Neural cell (in vitro differentiated cells): Measurements from ENCODE around the gene NTN4. TPM values are rescaled to one million over a fixed set of nuclear protein-coding genes. Genes with fewer than 3 reads are reported as not detected.

Experiments
- H2AFZ ChIP-seq: fragments of 200-600, 300-800 bp; sonication (generic), shearing (Covaris generic); 2 replicates; pipeline ENCODE4 v1.6.0; 2014; ENCODE audit warnings: low read depth, mild to moderate bottlenecking, antibody characterized with exemption, low read length, moderate library complexity
- H3F3A ChIP-seq: fragments of 200-600 bp; shearing (Covaris generic); 2 replicates; pipeline ENCODE4 v1.6.1; 2016; ENCODE audit warnings: mild to moderate bottlenecking, moderate library complexity, mixed read lengths, antibody characterized with exemption, low read length; ENCODE audit not compliant: insufficient read depth, poor library complexity, severe bottlenecking
- H3K27ac ChIP-seq: fragments of 200-600, 300-800 bp; sonication (generic), shearing (Covaris generic); 2 replicates; pipeline ENCODE4 v1.5.1; 2014; ENCODE audit warnings: mild to moderate bottlenecking, low read length, moderate library complexity
- H3K27me3 ChIP-seq: fragments of 300-800, 200-600 bp; sonication (generic), shearing (Covaris generic); 2 replicates; pipeline ENCODE4 v1.6.0; 2014; ENCODE audit warnings: mild to moderate bottlenecking, low read depth, low read length, moderate library complexity; ENCODE audit not compliant: insufficient read depth
- H3K36me3 ChIP-seq: fragments of 300-800, 200-600 bp; sonication (generic), shearing (Covaris generic); 2 replicates; pipeline ENCODE4 v1.5.1; 2014; ENCODE audit warnings: mild to moderate bottlenecking, antibody characterized with exemption, low read length, moderate library complexity; ENCODE audit not compliant: insufficient read depth
- H3K4me2 ChIP-seq: fragments of 300-800, 200-600 bp; sonication (generic), shearing (Covaris generic); 2 replicates; pipeline ENCODE4 v1.6.0; 2014; ENCODE audit warnings: mild to moderate bottlenecking, low read length
- H3K4me3 ChIP-seq: fragments of 300-800, 200-600 bp; sonication (generic), shearing (Covaris generic); 2 replicates; pipeline ENCODE4 v1.5.1; 2014; ENCODE audit warnings: mild to moderate bottlenecking, low read length, moderate library complexity
- H3K79me2 ChIP-seq: fragments of 200-600 bp; shearing (Covaris generic); replicated peaks from 2 replicates; pipeline ENCODE4 v1.6.0; 2014; ENCODE audit warnings: mild to moderate bottlenecking, low read length, moderate library complexity; ENCODE audit not compliant: insufficient read depth
- H3K9ac ChIP-seq: fragments of 300-800, 200-600 bp; sonication (generic), shearing (Covaris generic); 2 replicates; pipeline ENCODE4 v1.6.1; 2016; ENCODE audit warnings: mild to moderate bottlenecking, low read length, mixed read lengths
- H3K9me2 ChIP-seq: fragments of 200-600 bp; shearing (Covaris generic); 2 replicates; pipeline ENCODE4 v1.6.1; 2016; ENCODE audit warnings: mild to moderate bottlenecking, low read length, mixed read lengths; ENCODE audit not compliant: insufficient read depth
- H3K9me3 ChIP-seq: fragments of 200-600, 300-800 bp; sonication (generic), shearing (Covaris generic); 2 replicates; pipeline ENCODE4 v1.6.1; 2016; ENCODE audit warnings: mild to moderate bottlenecking, mixed run types, low read length, moderate library complexity, mixed read lengths
- H4K20me1 ChIP-seq: fragments of 200-600 bp; shearing (Covaris generic); 2 replicates; pipeline ENCODE4 v1.6.1; 2016; ENCODE audit warnings: mild to moderate bottlenecking, mixed run types; ENCODE audit not compliant: insufficient read depth
- CTCF ChIP-seq: fragments of 450-650 bp; IDR thresholded peaks from 2 replicates; pipeline ENCODE4 v1.5.1; 2014; ENCODE audit warnings: antibody characterized with exemption, mild to moderate bottlenecking, moderate library complexity; ENCODE audit not compliant: poor library complexity, severe bottlenecking
- EP300 ChIP-seq: fragments of 450-650 bp; conservative IDR thresholded peaks from 2 replicates; pipeline ENCODE4 v1.6.1; 2014; ENCODE audit warnings: antibody characterized with exemption, mild to moderate bottlenecking, moderate library complexity; ENCODE audit not compliant: poor library complexity, severe bottlenecking
- EZH2 ChIP-seq: fragments of 200-600, 300-800 bp; shearing (Covaris generic), sonication (generic); IDR thresholded peaks from 2 replicates; pipeline ENCODE4 v1.6.1; 2014; ENCODE audit warnings: antibody characterized with exemption, low read length, borderline replicate concordance, mild to moderate bottlenecking; ENCODE audit not compliant: insufficient read depth, poor library complexity, severe bottlenecking
- MXI1 ChIP-seq: fragments of 450-650 bp; conservative IDR thresholded peaks from 2 replicates; pipeline ENCODE4 v1.6.1; 2014; ENCODE audit warnings: antibody characterized with exemption, mild to moderate bottlenecking; ENCODE audit not compliant: poor library complexity, severe bottlenecking
- POLR2AphosphoS5 ChIP-seq: IDR thresholded peaks from 2 replicates; pipeline ENCODE4 v1.6.1; 2012
- RAD21 ChIP-seq: fragments of 450-650 bp; conservative IDR thresholded peaks from 2 replicates; pipeline ENCODE4 v1.6.1; 2014; ENCODE audit warnings: antibody characterized with exemption, mild to moderate bottlenecking, moderate library complexity
- SMC3 ChIP-seq: fragments of 450-650 bp; conservative IDR thresholded peaks from 2 replicates; pipeline ENCODE4 v1.6.1; 2014; ENCODE audit warnings: antibody characterized with exemption, mild to moderate bottlenecking, moderate library complexity; ENCODE audit not compliant: poor library complexity
- TAF1 ChIP-seq: IDR thresholded peaks from 2 replicates; pipeline ENCODE4 v1.6.1; 2012; ENCODE audit warnings: low read depth
- polyA plus RNA-seq: library from polyadenylated mRNA; depleted of rRNA; stranded (reverse); fragments of >200 nt; gene quantifications from 2 replicates; pipeline ENCODE4 v1.2.3, GENCODE V29; 2014
- TF ChIP-seq, protein P1 (sequence below): IDR thresholded peaks from 2 replicates; pipeline ENCODE4 v1.6.1; 2012; ENCODE audit warnings: borderline replicate concordance

Gene NTN4
- polyA plus RNA-seq, 1 donor from 2014 or later: 12.4 TPM

DNA sequence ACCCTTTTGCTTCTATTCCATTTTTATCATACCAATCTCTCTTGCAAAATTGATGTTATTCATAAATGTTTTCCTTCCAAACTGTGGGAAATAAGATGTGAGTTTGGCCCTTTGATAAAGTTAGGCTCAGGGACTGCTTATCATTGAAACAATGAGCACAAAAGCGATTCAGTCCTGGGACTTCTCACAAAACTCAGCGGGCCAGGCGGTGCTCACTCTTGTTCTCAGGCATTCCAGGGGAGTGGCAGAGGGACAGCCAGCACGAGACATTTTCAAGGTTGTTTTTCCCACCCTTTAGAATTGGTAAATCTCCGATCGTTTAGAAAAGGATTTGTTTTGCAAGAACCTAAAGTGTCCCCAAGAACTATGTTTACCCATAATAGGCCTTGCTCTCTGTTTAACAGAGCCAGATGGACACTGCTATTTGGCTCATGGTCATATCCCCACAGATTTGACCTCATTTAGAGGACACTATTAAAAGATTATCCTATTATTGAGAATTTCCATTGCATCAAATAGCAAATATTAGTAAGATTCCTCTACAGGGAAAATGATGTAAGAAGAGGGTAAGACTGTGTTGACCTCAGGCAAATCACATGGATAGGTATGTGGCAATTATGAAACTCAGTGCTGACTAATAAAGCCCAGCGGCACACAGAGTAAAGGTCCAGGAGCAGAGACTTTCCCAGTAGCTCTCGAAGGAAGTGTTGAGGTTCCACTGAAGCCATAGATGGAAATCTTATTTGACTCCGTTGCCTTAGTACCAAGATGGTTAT is 136.6 kb downstream of the NTN4 start:
- no peaks in the 10 kb centered on the region for H3K9me3 ChIP-seq
- no peak overlapping the region for H3K4me3 ChIP-seq
- H2AFZ ChIP-seq: no peak overlapping the region
- H3K27ac ChIP-seq: no peak overlapping the region
- H3K9me2 ChIP-seq: no peaks in the 10 kb centered on the region
- H3K9ac ChIP-seq: no peak overlapping the region
- no peak overlapping the region for H3K4me2 ChIP-seq
- H4K20me1 ChIP-seq: no peaks in the 10 kb centered on the region
- no peaks in the 10 kb centered on the region for H3F3A ChIP-seq
- H3K36me3 ChIP-seq: no peaks in the 10 kb centered on the region
- no peaks in the 10 kb centered on the region for H3K27me3 ChIP-seq
- H3K79me2 ChIP-seq: no peaks in the 10 kb centered on the region
- TF ChIP-seq RAD21: no peak
- TF ChIP-seq, protein P1, sequence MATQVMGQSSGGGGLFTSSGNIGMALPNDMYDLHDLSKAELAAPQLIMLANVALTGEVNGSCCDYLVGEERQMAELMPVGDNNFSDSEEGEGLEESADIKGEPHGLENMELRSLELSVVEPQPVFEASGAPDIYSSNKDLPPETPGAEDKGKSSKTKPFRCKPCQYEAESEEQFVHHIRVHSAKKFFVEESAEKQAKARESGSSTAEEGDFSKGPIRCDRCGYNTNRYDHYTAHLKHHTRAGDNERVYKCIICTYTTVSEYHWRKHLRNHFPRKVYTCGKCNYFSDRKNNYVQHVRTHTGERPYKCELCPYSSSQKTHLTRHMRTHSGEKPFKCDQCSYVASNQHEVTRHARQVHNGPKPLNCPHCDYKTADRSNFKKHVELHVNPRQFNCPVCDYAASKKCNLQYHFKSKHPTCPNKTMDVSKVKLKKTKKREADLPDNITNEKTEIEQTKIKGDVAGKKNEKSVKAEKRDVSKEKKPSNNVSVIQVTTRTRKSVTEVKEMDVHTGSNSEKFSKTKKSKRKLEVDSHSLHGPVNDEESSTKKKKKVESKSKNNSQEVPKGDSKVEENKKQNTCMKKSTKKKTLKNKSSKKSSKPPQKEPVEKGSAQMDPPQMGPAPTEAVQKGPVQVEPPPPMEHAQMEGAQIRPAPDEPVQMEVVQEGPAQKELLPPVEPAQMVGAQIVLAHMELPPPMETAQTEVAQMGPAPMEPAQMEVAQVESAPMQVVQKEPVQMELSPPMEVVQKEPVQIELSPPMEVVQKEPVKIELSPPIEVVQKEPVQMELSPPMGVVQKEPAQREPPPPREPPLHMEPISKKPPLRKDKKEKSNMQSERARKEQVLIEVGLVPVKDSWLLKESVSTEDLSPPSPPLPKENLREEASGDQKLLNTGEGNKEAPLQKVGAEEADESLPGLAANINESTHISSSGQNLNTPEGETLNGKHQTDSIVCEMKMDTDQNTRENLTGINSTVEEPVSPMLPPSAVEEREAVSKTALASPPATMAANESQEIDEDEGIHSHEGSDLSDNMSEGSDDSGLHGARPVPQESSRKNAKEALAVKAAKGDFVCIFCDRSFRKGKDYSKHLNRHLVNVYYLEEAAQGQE: no peak
- no peak for TF ChIP-seq EP300
- no peak for TF ChIP-seq POLR2AphosphoS5
- TF ChIP-seq TAF1: no peak
- no peak for TF ChIP-seq EZH2
- TF ChIP-seq CTCF: no peak
- TF ChIP-seq MXI1: no peak
- no peak for TF ChIP-seq SMC3

DNA sequence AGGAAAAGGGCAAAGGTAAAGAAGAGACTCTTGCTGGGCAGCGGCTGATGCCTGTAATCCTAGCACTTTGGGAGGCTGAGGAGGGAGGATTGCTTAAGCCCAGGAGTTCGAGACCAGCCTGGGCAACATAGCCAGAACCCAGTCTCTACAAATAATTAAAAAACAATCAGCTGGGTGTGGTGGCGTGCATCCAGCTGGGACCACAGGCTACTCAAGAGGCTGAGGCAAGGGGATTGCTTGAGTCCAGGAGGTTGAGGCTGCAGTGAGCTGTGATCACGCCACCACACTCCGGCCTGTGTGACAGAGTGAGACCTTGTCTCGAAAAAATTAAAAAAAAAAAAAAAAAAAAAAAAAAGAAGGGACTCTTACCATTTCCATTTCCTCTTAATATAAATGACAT is 138.9 kb downstream of the NTN4 start:
- no peaks in the 10 kb centered on the region for H4K20me1 ChIP-seq
- H3K36me3 ChIP-seq: no peaks in the 10 kb centered on the region
- no peaks in the 10 kb centered on the region for H3K9me2 ChIP-seq
- no peaks in the 10 kb centered on the region for H3K79me2 ChIP-seq
- no peak overlapping the region for H3K27ac ChIP-seq
- H3K9me3 ChIP-seq: no peaks in the 10 kb centered on the region
- H3F3A ChIP-seq: no peaks in the 10 kb centered on the region
- no peak overlapping the region for H3K4me2 ChIP-seq
- H3K27me3 ChIP-seq: no peaks in the 10 kb centered on the region
- no peak overlapping the region for H3K9ac ChIP-seq
- no peak overlapping the region for H2AFZ ChIP-seq
- H3K4me3 ChIP-seq: no peak overlapping the region
- TF ChIP-seq, protein P1: no peak
- TF ChIP-seq CTCF (no peak), RAD21 (no peak), TAF1 (no peak), POLR2AphosphoS5 (no peak), MXI1 (no peak), EZH2 (no peak), EP300 (no peak), SMC3 (no peak)
